GM12878 (cell line): ENCODE results near the gene TASOR2. TPM values are rescaled to one million over a fixed set of nuclear protein-coding genes. Genes with fewer than 3 reads are reported as not detected.

Experiments used
- CBX3 ChIP-seq: fragments of 200-600 bp; sonication (generic); IDR thresholded peaks from 2 replicates; pipeline ENCODE4 v1.6.1; 2016; ENCODE audit warnings: low read depth, borderline replicate concordance
- CREB1 ChIP-seq: IDR thresholded peaks from 2 replicates; pipeline ENCODE4 v1.6.1; 2012; ENCODE audit warnings: low read depth, mild to moderate bottlenecking, inconsistent platforms
- ESRRA ChIP-seq: IDR thresholded peaks from 2 replicates; pipeline ENCODE4 v1.6.1; 2012; ENCODE audit warnings: mild to moderate bottlenecking, low read length, improper control_type of control experiment
- FOXM1 ChIP-seq: IDR thresholded peaks from 2 replicates; pipeline ENCODE4 v1.6.1; 2012; ENCODE audit warnings: low read depth, mild to moderate bottlenecking, inconsistent platforms, low read length, moderate library complexity
- HCFC1 ChIP-seq: fragments of 150-350 bp; IDR thresholded peaks from 2 replicates; pipeline ENCODE4 v1.6.1; 2014; ENCODE audit warnings: low read length
- MXI1 ChIP-seq: fragments of 150-350 bp; IDR thresholded peaks from 2 replicates; pipeline ENCODE4 v1.6.1; 2011; ENCODE audit warnings: low read depth, mild to moderate bottlenecking, inconsistent platforms, low read length, improper control_type of control experiment
- NR2C1 ChIP-seq: fragments of 450-650 bp; IDR thresholded peaks from 2 replicates; pipeline ENCODE4 v1.6.1; 2017; ENCODE audit warnings: antibody characterized with exemption, mild to moderate bottlenecking, moderate library complexity
- PAX5 ChIP-seq: IDR thresholded peaks from 2 replicates; pipeline ENCODE4 v1.6.1; 2011; ENCODE audit warnings: low read depth, low read length, borderline replicate concordance
- POU2F2 ChIP-seq: IDR thresholded peaks from 3 replicates; pipeline ENCODE4 v1.6.1; 2011; ENCODE audit warnings: low read depth, mild to moderate bottlenecking, low read length, borderline replicate concordance
- RAD21 ChIP-seq: IDR thresholded peaks from 2 replicates; pipeline ENCODE4 v1.6.1; 2011; ENCODE audit warnings: mild to moderate bottlenecking, low read depth, low read length, moderate library complexity; ENCODE audit not compliant: insufficient read depth
- SIN3A ChIP-seq: IDR thresholded peaks from 2 replicates; pipeline ENCODE4 v1.6.1; 2012; ENCODE audit warnings: low read depth, low read length, improper control_type of control experiment
- SMAD1 ChIP-seq: fragments of 450-650 bp; IDR thresholded peaks from 2 replicates; pipeline ENCODE4 v1.6.1; 2018; ENCODE audit warnings: mild to moderate bottlenecking, low read depth; ENCODE audit not compliant: partially characterized antibody
- SRF ChIP-seq, 2 experiments: IDR thresholded peaks; 2 replicates each; pipeline ENCODE4 v1.6.1; 2011; ENCODE audit warnings: low read depth in 2 of 2, low read length in 2 of 2, mild to moderate bottlenecking in 1 of 2, moderate library complexity in 1 of 2
- TCF12 ChIP-seq: IDR thresholded peaks from 2 replicates; pipeline ENCODE4 v1.6.1; 2011; ENCODE audit warnings: low read depth, mild to moderate bottlenecking, low read length
- TCF3 ChIP-seq: IDR thresholded peaks from 2 replicates; pipeline ENCODE4 v1.6.1; 2012; ENCODE audit warnings: low read depth, mild to moderate bottlenecking, low read length, borderline replicate concordance; ENCODE audit not compliant: insufficient read depth
- ZNF274 ChIP-seq: IDR thresholded peaks from one replicate; pipeline ENCODE4 v1.8.0; 2011; ENCODE audit not compliant: insufficient read length, insufficient read depth
- polyA plus RNA-seq, 11 experiments: library from polyadenylated mRNA; depleted of rRNA in 4 of 11; unstranded in 6 of 11; stranded (reverse) in 5 of 11; fragments of >200 nt; fragmentation: Nextera tagmentation in 4 of 11; fragmentation: Illumina TruSeq in 1 of 11; extraction: Ambion mirVana in 4 of 11; extraction: Trizol in 1 of 11; gene quantifications; 1 replicate in 1 of 11; 2 replicates in 10 of 11; pipeline versions ENCODE4 v1.2.1 to v1.2.3, GENCODE V29; 2011 to 2016; ENCODE audit warnings: inconsistent platforms in 2 of 11, missing spikeins in 2 of 11, low read depth in 1 of 11
- total RNA-seq, 4 experiments: library from RNA; depleted of rRNA in 3 of 4; stranded (reverse); fragments of >200 nt in 3 of 4; fragmentation: Illumina TruSeq in 1 of 4; extraction: Trizol in 1 of 4; gene quantifications; 2 replicates each; pipeline versions ENCODE4 v1.2.1 to v1.2.3, GENCODE V29; 2013 to 2021
- TF ChIP-seq, protein P1 (sequence below): fragments of 450-650 bp; formaldehyde crosslinking; IDR thresholded peaks from 2 replicates; pipeline ENCODE4 v1.5.0; 2022; ENCODE audit warnings: mild to moderate bottlenecking, missing genetic modification characterization
- TF ChIP-seq, protein P2 (sequence below): fragments of 450-650 bp; IDR thresholded peaks from 2 replicates; pipeline ENCODE4 v1.6.1; 2016; ENCODE audit warnings: mild to moderate bottlenecking
- TF ChIP-seq, protein P3 (sequence below): IDR thresholded peaks from 2 replicates; pipeline ENCODE4 v1.6.1; 2011; ENCODE audit warnings: mild to moderate bottlenecking, low read depth, low read length, moderate library complexity; ENCODE audit not compliant: insufficient replicate concordance
- TF ChIP-seq, protein P4 (sequence below): IDR thresholded peaks from 2 replicates; pipeline ENCODE4 v1.6.1; 2012; ENCODE audit warnings: low read depth, low read length, improper control_type of control experiment
- TF ChIP-seq, protein P5 (sequence below): IDR thresholded peaks from 2 replicates; pipeline ENCODE4 v1.6.1; 2011; ENCODE audit warnings: low read depth, mild to moderate bottlenecking, low read length, moderate library complexity, borderline replicate concordance; ENCODE audit errors: extremely low read depth

The TASOR2 gene
- total and polyA plus RNA-seq, 10 of the 15 experiments (the other 5 are each of a cell fraction or from before 2014, with no cell fraction given), result 8.2 to 54.7 (median 31.0) TPM

DNA sequence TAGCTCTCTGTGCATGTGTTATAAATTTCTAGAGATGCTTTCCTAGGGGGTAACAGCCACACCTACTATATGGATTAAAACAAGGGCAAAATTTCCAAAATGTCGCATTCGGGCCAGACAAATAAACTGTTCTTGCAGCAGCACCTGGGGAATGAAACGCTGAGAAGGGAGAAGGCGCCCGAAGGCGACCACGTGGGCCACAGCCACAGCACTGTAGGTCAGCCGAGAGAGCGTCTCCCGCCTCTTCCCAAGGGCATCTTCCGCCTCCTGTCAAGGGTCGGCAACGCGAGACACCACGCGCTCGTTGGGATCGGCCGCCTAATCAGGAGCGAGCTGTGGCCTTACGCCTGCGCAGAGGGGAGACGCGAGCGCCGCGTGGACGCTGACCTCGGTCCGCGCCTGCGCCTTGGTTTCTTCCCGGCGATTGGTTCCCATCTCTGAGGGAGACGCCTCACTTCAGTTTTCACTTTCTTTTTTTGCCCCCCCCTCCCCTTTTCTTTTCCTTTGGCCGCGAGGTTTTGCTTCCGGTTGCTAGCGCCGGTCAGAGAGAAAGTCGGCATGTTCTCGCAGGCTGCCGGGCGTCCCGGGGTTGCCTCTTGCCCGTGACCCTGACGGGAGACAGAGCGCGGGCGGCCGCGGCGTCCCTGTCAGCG, at the start of gene TASOR2 (continued):
- TF ChIP-seq, protein P1, sequence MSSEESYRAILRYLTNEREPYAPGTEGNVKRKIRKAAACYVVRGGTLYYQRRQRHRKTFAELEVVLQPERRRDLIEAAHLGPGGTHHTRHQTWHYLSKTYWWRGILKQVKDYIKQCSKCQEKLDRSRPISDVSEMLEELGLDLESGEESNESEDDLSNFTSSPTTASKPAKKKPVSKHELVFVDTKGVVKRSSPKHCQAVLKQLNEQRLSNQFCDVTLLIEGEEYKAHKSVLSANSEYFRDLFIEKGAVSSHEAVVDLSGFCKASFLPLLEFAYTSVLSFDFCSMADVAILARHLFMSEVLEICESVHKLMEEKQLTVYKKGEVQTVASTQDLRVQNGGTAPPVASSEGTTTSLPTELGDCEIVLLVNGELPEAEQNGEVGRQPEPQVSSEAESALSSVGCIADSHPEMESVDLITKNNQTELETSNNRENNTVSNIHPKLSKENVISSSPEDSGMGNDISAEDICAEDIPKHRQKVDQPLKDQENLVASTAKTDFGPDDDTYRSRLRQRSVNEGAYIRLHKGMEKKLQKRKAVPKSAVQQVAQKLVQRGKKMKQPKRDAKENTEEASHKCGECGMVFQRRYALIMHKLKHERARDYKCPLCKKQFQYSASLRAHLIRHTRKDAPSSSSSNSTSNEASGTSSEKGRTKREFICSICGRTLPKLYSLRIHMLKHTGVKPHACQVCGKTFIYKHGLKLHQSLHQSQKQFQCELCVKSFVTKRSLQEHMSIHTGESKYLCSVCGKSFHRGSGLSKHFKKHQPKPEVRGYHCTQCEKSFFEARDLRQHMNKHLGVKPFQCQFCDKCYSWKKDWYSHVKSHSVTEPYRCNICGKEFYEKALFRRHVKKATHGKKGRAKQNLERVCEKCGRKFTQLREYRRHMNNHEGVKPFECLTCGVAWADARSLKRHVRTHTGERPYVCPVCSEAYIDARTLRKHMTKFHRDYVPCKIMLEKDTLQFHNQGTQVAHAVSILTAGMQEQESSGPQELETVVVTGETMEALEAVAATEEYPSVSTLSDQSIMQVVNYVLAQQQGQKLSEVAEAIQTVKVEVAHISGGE, result no peak
- TF ChIP-seq, protein P2, sequence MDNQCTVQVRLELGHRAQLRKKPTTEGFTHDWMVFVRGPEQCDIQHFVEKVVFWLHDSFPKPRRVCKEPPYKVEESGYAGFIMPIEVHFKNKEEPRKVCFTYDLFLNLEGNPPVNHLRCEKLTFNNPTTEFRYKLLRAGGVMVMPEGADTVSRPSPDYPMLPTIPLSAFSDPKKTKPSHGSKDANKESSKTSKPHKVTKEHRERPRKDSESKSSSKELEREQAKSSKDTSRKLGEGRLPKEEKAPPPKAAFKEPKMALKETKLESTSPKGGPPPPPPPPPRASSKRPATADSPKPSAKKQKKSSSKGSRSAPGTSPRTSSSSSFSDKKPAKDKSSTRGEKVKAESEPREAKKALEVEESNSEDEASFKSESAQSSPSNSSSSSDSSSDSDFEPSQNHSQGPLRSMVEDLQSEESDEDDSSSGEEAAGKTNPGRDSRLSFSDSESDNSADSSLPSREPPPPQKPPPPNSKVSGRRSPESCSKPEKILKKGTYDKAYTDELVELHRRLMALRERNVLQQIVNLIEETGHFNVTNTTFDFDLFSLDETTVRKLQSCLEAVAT, result peak; percentile 64
- TF ChIP-seq, protein P3, sequence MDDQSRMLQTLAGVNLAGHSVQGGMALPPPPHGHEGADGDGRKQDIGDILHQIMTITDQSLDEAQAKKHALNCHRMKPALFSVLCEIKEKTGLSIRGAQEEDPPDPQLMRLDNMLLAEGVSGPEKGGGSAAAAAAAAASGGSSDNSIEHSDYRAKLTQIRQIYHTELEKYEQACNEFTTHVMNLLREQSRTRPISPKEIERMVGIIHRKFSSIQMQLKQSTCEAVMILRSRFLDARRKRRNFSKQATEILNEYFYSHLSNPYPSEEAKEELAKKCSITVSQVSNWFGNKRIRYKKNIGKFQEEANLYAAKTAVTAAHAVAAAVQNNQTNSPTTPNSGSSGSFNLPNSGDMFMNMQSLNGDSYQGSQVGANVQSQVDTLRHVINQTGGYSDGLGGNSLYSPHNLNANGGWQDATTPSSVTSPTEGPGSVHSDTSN, result no peak
- TF ChIP-seq, protein P4, sequence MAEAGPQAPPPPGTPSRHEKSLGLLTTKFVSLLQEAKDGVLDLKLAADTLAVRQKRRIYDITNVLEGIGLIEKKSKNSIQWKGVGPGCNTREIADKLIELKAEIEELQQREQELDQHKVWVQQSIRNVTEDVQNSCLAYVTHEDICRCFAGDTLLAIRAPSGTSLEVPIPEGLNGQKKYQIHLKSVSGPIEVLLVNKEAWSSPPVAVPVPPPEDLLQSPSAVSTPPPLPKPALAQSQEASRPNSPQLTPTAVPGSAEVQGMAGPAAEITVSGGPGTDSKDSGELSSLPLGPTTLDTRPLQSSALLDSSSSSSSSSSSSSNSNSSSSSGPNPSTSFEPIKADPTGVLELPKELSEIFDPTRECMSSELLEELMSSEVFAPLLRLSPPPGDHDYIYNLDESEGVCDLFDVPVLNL, result no peak
- peak; percentile 96 for TF ChIP-seq NR2C1
- no peak for TF ChIP-seq TCF3
- TF ChIP-seq RAD21, result no peak
- TF ChIP-seq SIN3A, result no peak
- TF ChIP-seq CBX3, result no peak
- no peak for TF ChIP-seq TCF12
- peak; percentile 28; the same call in 1 of the 2 replicates for TF ChIP-seq PAX5
- TF ChIP-seq, protein P5, sequence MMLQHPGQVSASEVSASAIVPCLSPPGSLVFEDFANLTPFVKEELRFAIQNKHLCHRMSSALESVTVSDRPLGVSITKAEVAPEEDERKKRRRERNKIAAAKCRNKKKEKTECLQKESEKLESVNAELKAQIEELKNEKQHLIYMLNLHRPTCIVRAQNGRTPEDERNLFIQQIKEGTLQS, result no peak
- peak; percentile 73 for TF ChIP-seq MXI1
- TF ChIP-seq CREB1, result peak; percentile 35; the same call in 1 of the 2 replicates
- no peak for TF ChIP-seq SMAD1
- peak in 1 of 2 experiments; percentile 63; a peak in 3 of 4 replicates for TF ChIP-seq SRF (IDR thresholded peaks at IDR 0.05; ENCODE audit: low read depth in 2 of 2, low read length in 2 of 2)
- peak; percentile 8; the same call in 1 of the 3 replicates for TF ChIP-seq POU2F2
- no peak for TF ChIP-seq FOXM1
- TF ChIP-seq ZNF274, result no peak
- no peak for TF ChIP-seq HCFC1
- no peak for TF ChIP-seq ESRRA
